ENCODE measurements around the gene TMEM63C.

Gene TMEM63C

DNA sequence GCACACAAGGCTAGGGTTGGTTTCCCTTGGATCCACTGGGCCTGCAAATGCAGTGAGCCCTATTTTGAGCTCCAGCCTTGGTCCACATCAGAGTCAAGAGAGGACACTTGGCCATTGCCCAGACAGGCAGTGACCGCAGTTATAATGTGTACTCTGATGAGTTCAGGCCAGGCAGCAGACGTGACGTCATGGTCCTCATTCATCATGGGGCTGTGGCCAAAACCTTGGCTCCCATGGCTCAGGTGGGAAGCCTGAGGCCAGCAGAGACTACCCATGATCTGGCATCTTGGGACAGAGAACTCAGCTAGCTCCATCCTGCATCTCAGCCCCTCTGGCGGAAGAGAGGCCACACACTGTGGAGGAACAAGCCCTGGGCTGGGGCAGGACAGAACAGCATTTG lies 16.4 kb downstream of the TMEM63C start:
- TF ChIP-seq ZFP30 (CRISPR knock-in tag; IDR thresholded peaks at IDR 0.05) (no peak), OSR1 (CRISPR knock-in tag; IDR thresholded peaks at IDR 0.05) (no peak), GLIS3 (CRISPR knock-in tag; IDR thresholded peaks at IDR 0.05) (no peak), ARNTL (CRISPR knock-in tag; IDR thresholded peaks at IDR 0.05; ENCODE audit: borderline replicate concordance, low read depth) (no peak), SNAI2 (CRISPR knock-in tag; IDR thresholded peaks at IDR 0.05) (no peak), ESRRG (CRISPR knock-in tag; IDR thresholded peaks at IDR 0.05) (no peak), ZNF70 (CRISPR knock-in tag; IDR thresholded peaks at IDR 0.05) (no peak), ISL1 (CRISPR knock-in tag; IDR thresholded peaks at IDR 0.05) (no peak), CSDC2 (CRISPR knock-in tag; IDR thresholded peaks at IDR 0.05) (no peak), BACH2 (CRISPR knock-in tag; IDR thresholded peaks at IDR 0.05; ENCODE audit: borderline replicate concordance) (no peak), TOX (CRISPR knock-in tag; IDR thresholded peaks at IDR 0.05; ENCODE audit: borderline replicate concordance) (no peak), RARB (CRISPR knock-in tag; IDR thresholded peaks at IDR 0.05) (no peak)
- TF ChIP-seq, protein P1, sequence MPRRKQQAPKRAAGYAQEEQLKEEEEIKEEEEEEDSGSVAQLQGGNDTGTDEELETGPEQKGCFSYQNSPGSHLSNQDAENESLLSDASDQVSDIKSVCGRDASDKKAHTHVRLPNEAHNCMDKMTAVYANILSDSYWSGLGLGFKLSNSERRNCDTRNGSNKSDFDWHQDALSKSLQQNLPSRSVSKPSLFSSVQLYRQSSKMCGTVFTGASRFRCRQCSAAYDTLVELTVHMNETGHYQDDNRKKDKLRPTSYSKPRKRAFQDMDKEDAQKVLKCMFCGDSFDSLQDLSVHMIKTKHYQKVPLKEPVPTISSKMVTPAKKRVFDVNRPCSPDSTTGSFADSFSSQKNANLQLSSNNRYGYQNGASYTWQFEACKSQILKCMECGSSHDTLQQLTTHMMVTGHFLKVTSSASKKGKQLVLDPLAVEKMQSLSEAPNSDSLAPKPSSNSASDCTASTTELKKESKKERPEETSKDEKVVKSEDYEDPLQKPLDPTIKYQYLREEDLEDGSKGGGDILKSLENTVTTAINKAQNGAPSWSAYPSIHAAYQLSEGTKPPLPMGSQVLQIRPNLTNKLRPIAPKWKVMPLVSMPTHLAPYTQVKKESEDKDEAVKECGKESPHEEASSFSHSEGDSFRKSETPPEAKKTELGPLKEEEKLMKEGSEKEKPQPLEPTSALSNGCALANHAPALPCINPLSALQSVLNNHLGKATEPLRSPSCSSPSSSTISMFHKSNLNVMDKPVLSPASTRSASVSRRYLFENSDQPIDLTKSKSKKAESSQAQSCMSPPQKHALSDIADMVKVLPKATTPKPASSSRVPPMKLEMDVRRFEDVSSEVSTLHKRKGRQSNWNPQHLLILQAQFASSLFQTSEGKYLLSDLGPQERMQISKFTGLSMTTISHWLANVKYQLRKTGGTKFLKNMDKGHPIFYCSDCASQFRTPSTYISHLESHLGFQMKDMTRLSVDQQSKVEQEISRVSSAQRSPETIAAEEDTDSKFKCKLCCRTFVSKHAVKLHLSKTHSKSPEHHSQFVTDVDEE (CRISPR knock-in tag; IDR thresholded peaks at IDR 0.05): no peak
- TF ChIP-seq, protein P2, sequence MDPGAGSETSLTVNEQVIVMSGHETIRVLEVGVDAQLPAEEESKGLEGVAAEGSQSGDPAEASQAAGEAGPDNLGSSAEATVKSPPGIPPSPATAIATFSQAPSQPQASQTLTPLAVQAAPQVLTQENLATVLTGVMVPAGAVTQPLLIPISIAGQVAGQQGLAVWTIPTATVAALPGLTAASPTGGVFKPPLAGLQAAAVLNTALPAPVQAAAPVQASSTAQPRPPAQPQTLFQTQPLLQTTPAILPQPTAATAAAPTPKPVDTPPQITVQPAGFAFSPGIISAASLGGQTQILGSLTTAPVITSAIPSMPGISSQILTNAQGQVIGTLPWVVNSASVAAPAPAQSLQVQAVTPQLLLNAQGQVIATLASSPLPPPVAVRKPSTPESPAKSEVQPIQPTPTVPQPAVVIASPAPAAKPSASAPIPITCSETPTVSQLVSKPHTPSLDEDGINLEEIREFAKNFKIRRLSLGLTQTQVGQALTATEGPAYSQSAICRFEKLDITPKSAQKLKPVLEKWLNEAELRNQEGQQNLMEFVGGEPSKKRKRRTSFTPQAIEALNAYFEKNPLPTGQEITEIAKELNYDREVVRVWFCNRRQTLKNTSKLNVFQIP (CRISPR knock-in tag; IDR thresholded peaks at IDR 0.05; ENCODE audit: borderline replicate concordance, low read depth): no peak

DNA sequence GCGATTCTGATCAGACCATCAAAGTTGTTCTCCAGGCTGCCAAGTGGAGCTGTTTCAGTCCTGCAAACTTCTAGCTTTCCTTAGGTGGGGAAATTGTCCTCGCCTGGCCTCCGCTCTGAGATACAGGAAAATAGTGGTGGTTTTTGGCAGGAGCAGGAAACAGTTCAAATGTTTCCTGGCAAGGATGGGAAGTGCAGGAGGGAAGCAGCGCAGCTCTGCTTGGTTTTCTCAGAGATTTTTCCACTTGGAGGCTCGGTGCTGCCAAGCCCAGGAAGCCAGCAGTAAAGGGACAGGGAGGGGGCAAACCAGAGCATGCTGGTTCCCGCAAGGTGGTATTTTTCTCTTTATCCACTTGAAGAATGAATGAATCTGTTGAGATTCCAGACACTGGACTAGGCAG lies 17.0 kb downstream of the TMEM63C start:
- no peak for ATAC-seq

More for the DNA sequence above, 16.4 kb downstream of the TMEM63C start:
- ATAC-seq: no peak

DNA sequence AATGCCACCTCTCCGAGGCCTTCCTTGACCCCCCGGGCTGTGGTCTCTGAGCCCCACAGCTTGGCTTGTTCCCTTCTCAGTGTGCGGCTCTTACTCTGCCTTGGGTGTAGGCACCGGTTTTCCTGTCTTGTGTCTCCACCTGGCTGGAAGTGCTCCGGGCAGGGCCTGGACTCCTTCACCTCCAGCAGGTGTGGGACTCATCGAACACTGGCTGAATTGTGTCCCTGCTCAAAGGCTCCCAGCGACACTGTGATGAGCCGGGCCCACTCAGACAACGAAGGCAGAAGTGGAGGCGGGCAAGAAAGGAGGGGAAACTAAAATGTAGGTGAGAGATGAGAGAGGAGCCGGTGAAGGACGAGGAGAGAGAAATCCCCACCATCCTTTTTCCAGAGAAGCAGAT lies 18.0 kb downstream of the TMEM63C start:
- no peak for TF ChIP-seq ZFP3 (CRISPR knock-in tag; IDR thresholded peaks at IDR 0.05)
- TF ChIP-seq ARNTL (CRISPR knock-in tag; IDR thresholded peaks at IDR 0.05; ENCODE audit: borderline replicate concordance, low read depth): no peak
- no peak for TF ChIP-seq SNAI2 (CRISPR knock-in tag; IDR thresholded peaks at IDR 0.05)
- TF ChIP-seq ZNF565 (CRISPR knock-in tag; conservative IDR thresholded peaks at IDR 0.05; ENCODE audit: low read depth): no peak
- TF ChIP-seq, protein P3, sequence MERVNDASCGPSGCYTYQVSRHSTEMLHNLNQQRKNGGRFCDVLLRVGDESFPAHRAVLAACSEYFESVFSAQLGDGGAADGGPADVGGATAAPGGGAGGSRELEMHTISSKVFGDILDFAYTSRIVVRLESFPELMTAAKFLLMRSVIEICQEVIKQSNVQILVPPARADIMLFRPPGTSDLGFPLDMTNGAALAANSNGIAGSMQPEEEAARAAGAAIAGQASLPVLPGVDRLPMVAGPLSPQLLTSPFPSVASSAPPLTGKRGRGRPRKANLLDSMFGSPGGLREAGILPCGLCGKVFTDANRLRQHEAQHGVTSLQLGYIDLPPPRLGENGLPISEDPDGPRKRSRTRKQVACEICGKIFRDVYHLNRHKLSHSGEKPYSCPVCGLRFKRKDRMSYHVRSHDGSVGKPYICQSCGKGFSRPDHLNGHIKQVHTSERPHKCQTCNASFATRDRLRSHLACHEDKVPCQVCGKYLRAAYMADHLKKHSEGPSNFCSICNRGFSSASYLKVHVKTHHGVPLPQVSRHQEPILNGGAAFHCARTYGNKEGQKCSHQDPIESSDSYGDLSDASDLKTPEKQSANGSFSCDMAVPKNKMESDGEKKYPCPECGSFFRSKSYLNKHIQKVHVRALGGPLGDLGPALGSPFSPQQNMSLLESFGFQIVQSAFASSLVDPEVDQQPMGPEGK (CRISPR knock-in tag; IDR thresholded peaks at IDR 0.05; ENCODE audit: borderline replicate concordance): no peak
- no peak for TF ChIP-seq ISL1 (CRISPR knock-in tag; IDR thresholded peaks at IDR 0.05)
- ATAC-seq: no peak

More for the DNA sequence above, 17.0 kb downstream of the TMEM63C start:
- TF ChIP-seq BACH2 (CRISPR knock-in tag; IDR thresholded peaks at IDR 0.05; ENCODE audit: borderline replicate concordance) (no peak), ZNF565 (CRISPR knock-in tag; conservative IDR thresholded peaks at IDR 0.05; ENCODE audit: low read depth) (no peak), ZFP30 (CRISPR knock-in tag; IDR thresholded peaks at IDR 0.05) (no peak), TOX (CRISPR knock-in tag; IDR thresholded peaks at IDR 0.05; ENCODE audit: borderline replicate concordance) (no peak)
- TF ChIP-seq, protein P2 (CRISPR knock-in tag; IDR thresholded peaks at IDR 0.05; ENCODE audit: borderline replicate concordance, low read depth): no peak

DNA sequence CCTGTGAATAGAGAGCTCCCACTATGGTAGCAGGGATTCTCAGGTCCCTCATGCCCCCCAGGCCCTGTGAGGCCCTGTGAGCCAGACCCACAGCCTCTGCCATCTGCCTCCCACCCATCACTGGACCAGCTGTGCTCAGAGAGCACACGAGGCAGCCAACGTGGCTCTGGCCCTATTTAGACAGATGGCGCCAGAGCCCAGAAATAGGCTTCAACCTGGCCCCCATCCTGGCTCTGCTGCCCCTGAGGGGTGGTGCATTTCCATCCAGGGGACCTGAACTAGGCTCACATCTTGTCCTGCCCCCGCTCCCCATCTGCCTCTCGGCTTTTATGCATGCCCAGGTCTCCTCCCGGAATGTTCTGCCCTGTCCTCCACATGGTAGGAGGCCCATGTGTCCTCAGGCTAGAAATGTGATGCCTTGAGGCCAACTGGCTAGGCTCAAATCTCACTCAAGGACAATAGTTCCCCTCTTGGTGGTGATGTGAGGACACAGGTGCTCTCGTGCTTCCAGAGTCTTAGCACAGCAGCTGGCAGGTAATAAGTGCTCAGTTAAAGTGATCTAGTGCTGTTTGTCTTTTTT lies 18.9 kb downstream of the TMEM63C start:
- no peak for ATAC-seq
- no peak for TF ChIP-seq PPARA (CRISPR knock-in tag; IDR thresholded peaks at IDR 0.05; ENCODE audit: borderline replicate concordance)
- TF ChIP-seq ZFP3 (CRISPR knock-in tag; IDR thresholded peaks at IDR 0.05): no peak
- TF ChIP-seq ZC3H10 (CRISPR knock-in tag; IDR thresholded peaks at IDR 0.05): no peak
- TF ChIP-seq ZFP30 (CRISPR knock-in tag; IDR thresholded peaks at IDR 0.05): no peak
- TF ChIP-seq, protein P2 (CRISPR knock-in tag; IDR thresholded peaks at IDR 0.05; ENCODE audit: borderline replicate concordance, low read depth): no peak
- no peak for TF ChIP-seq BACH2 (CRISPR knock-in tag; IDR thresholded peaks at IDR 0.05; ENCODE audit: borderline replicate concordance)
- TF ChIP-seq ESRRG (CRISPR knock-in tag; IDR thresholded peaks at IDR 0.05): no peak
- no peak for TF ChIP-seq ZNF8 (CRISPR knock-in tag; IDR thresholded peaks at IDR 0.05)
- TF ChIP-seq RARB (CRISPR knock-in tag; IDR thresholded peaks at IDR 0.05): no peak
- TF ChIP-seq, protein P1 (CRISPR knock-in tag; IDR thresholded peaks at IDR 0.05): no peak
- TF ChIP-seq ARNTL (CRISPR knock-in tag; IDR thresholded peaks at IDR 0.05; ENCODE audit: borderline replicate concordance, low read depth): no peak
